ENCODE results near the gene SUSD6.
"Not testable (repeated sequence)": the region's sequence is repeated elsewhere in the genome, so short reads cannot be mapped to it uniquely, and the experiment has no call there.

DNA sequence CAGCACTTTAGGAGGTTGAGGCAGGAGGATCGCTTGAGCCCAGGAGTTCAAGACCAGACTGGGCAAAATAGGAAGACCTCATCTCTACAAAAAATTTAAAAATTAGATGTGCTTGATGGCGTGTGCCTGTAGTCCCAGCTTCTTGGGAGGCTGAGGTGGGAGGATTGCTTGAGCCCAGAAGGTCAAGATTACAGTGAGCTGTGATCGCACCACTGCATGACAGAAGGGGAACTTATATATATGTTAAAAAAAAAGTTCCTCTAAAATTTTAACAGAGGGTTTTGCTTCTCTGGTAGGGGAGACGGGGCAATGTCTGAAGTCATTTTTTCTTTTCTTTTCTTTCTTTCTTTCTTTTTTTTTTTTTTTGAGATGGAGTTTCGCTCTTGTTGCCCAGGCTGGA lies 12.0 kb upstream of the SUSD6 start:
- TF ChIP-seq EZH2 (IDR thresholded peaks at IDR 0.05); POLR2AphosphoS5 (IDR thresholded peaks at IDR 0.05; ENCODE audit: borderline replicate concordance, low read depth, low read length); FOXP2 (optimal IDR thresholded peaks at IDR 0.05; ENCODE audit: control extremely low read depth, extremely low read length, insufficient read depth): not testable (repeated sequence)
